ENCODE data around the gene THAP7. TPM values are rescaled to one million over a fixed set of nuclear protein-coding genes. Genes with fewer than 3 reads are reported as not detected.

The THAP7 gene
- total RNA-seq, 1 donor from 2014 or later = 31.5 TPM

- Mint-ChIP-seq H3K4me3 (no peak overlapping the region), H3K27ac (no peak overlapping the region)
Measured at GRCh38 chr22:21025763-21026755, 24.1 kb upstream of the THAP7 start.

GRCh38 chr22:21025266-21025665 lies 23.3 kb upstream of the THAP7 start:
- Mint-ChIP-seq H3K4me3 (no peak overlapping the region), H3K27me3 (peaks cover under 1% of the 10 kb centered on the region), H3K36me3 (ENCODE audit: low read depth) (no peaks in the 10 kb centered on the region), H3K9me3 (no peaks in the 10 kb centered on the region), H3K27ac (peak overlapping the region; percentile 8), H3K4me1 (peaks cover 8% of the 10 kb centered on the region)
- peak; percentile 77 for DNase-seq
- intact Hi-C loops (cut with micrococcal nuclease) = no loop called here

More at GRCh38 chr22:21025763-21026755, 24.1 kb upstream of the THAP7 start:
- intact Hi-C loops (cut with micrococcal nuclease) = no loop called here
- no peak for DNase-seq
- no peaks in the 10 kb centered on the region for H3K9me3 Mint-ChIP-seq
- H3K36me3 Mint-ChIP-seq (ENCODE audit: low read depth) = no peaks in the 10 kb centered on the region
- H3K4me1 Mint-ChIP-seq = peaks cover 8% of the 10 kb centered on the region
- peaks cover 5% of the 10 kb centered on the region for H3K27me3 Mint-ChIP-seq

GRCh38 chr22:21022955-21023614 lies 21.2 kb upstream of the THAP7 start:
- Mint-ChIP-seq H3K4me1 (peaks cover 8% of the 10 kb centered on the region), H3K9me3 (no peaks in the 10 kb centered on the region), H3K27ac (no peak overlapping the region), H3K27me3 (peaks cover 2% of the 10 kb centered on the region), H3K36me3 (ENCODE audit: low read depth) (no peaks in the 10 kb centered on the region), H3K4me3 (no peak overlapping the region)
- no peak for DNase-seq
- intact Hi-C loops (cut with micrococcal nuclease) = no loop called here

GRCh38 chr22:21022507-21022906 lies 20.6 kb upstream of the THAP7 start:
- Mint-ChIP-seq H3K4me1 (peaks cover 8% of the 10 kb centered on the region), H3K27ac (no peak overlapping the region), H3K27me3 (peaks cover 2% of the 10 kb centered on the region), H3K4me3 (no peak overlapping the region), H3K9me3 (no peaks in the 10 kb centered on the region), H3K36me3 (ENCODE audit: low read depth) (no peaks in the 10 kb centered on the region)
- intact Hi-C loops (cut with micrococcal nuclease) = no loop called here
- DNase-seq = no peak

GRCh38 chr22:21020802-21021429 lies 19.0 kb upstream of the THAP7 start:
- peaks cover 2% of the 10 kb centered on the region for H3K27me3 Mint-ChIP-seq
- H3K36me3 Mint-ChIP-seq (ENCODE audit: low read depth) = no peaks in the 10 kb centered on the region
- no peak overlapping the region for H3K4me3 Mint-ChIP-seq
- no peak overlapping the region for H3K27ac Mint-ChIP-seq
- peak; percentile 72 for DNase-seq
- intact Hi-C loops (cut with micrococcal nuclease) = no loop called here
- peaks cover 8% of the 10 kb centered on the region for H3K4me1 Mint-ChIP-seq
- H3K9me3 Mint-ChIP-seq = no peaks in the 10 kb centered on the region

GRCh38 chr22:21018314-21018713 lies 16.4 kb upstream of the THAP7 start:
- H3K27me3 Mint-ChIP-seq = peaks cover 9% of the 10 kb centered on the region
- DNase-seq = no peak
- no peaks in the 10 kb centered on the region for H3K9me3 Mint-ChIP-seq
- no peaks in the 10 kb centered on the region for H3K36me3 Mint-ChIP-seq (ENCODE audit: low read depth)
- H3K4me3 Mint-ChIP-seq = no peak overlapping the region
- H3K27ac Mint-ChIP-seq = no peak overlapping the region
- intact Hi-C loops (cut with micrococcal nuclease) = no loop called here
- H3K4me1 Mint-ChIP-seq = peaks cover 13% of the 10 kb centered on the region

GRCh38 chr22:21016644-21017420 lies 14.9 kb upstream of the THAP7 start:
- Mint-ChIP-seq H3K9me3 (no peaks in the 10 kb centered on the region), H3K27me3 (peaks cover 9% of the 10 kb centered on the region), H3K27ac (no peak overlapping the region), H3K4me3 (no peak overlapping the region), H3K36me3 (ENCODE audit: low read depth) (no peaks in the 10 kb centered on the region), H3K4me1 (peaks cover 13% of the 10 kb centered on the region)
- intact Hi-C loops (cut with micrococcal nuclease) = no loop called here
- DNase-seq = no peak

GRCh38 chr22:21015466-21016006 lies 13.6 kb upstream of the THAP7 start:
- intact Hi-C loops (cut with micrococcal nuclease) = no loop called here
- Mint-ChIP-seq H3K4me1 (peaks cover 13% of the 10 kb centered on the region), H3K4me3 (no peak overlapping the region), H3K9me3 (no peaks in the 10 kb centered on the region), H3K27ac (no peak overlapping the region), H3K27me3 (peaks cover 11% of the 10 kb centered on the region), H3K36me3 (ENCODE audit: low read depth) (no peaks in the 10 kb centered on the region)
- no peak for DNase-seq

GRCh38 chr22:21014726-21015465 lies 13.0 kb upstream of the THAP7 start, which contains the start of gene P2RX6:
P2RX6 (plus strand) TSS chr22:21015165; CDS start chr22:21015175, 10 bp downstream.
- no peak for DNase-seq
- Mint-ChIP-seq H3K27me3 (peaks cover 9% of the 10 kb centered on the region), H3K4me1 (peaks cover 13% of the 10 kb centered on the region), H3K27ac (peak within 1 kb of the TSS; percentile 23), H3K9me3 (no peaks in the 10 kb centered on the region), H3K4me3 (peak within 1 kb of the TSS; percentile 78), H3K36me3 (ENCODE audit: low read depth) (no peaks in the 10 kb centered on the region)
- intact Hi-C loops (cut with micrococcal nuclease) = loop anchor here (1.0 kb wide), 1 partner anchor 13 kb away; the partner anchor contains the start of gene THAP7

- H3K4me3 Mint-ChIP-seq = peak overlapping the region; percentile 78
- peak; percentile 95 for DNase-seq
- H3K4me1 Mint-ChIP-seq = peaks cover 13% of the 10 kb centered on the region
- H3K27ac Mint-ChIP-seq = peak overlapping the region; percentile 23
- H3K36me3 Mint-ChIP-seq (ENCODE audit: low read depth) = no peaks in the 10 kb centered on the region
- peaks cover 9% of the 10 kb centered on the region for H3K27me3 Mint-ChIP-seq
- intact Hi-C loops (cut with micrococcal nuclease) = loop anchor here (1.0 kb wide), 1 partner anchor 12 kb away; the partner anchor contains the start of gene THAP7
- no peaks in the 10 kb centered on the region for H3K9me3 Mint-ChIP-seq
Measured at GRCh38 chr22:21014202-21014725, 12.3 kb upstream of the THAP7 start.

GRCh38 chr22:21013657-21014201 lies 11.8 kb upstream of the THAP7 start:
- H3K36me3 Mint-ChIP-seq (ENCODE audit: low read depth) = no peaks in the 10 kb centered on the region
- no peaks in the 10 kb centered on the region for H3K9me3 Mint-ChIP-seq
- peak overlapping the region; percentile 78 for H3K4me3 Mint-ChIP-seq
- DNase-seq = no peak
- H3K4me1 Mint-ChIP-seq = peaks cover 13% of the 10 kb centered on the region
- H3K27ac Mint-ChIP-seq = peak overlapping the region; percentile 23
- intact Hi-C loops (cut with micrococcal nuclease) = loop anchor here (1.0 kb wide), 1 partner anchor 11 kb away; the partner anchor contains the start of gene THAP7
- peaks cover 9% of the 10 kb centered on the region for H3K27me3 Mint-ChIP-seq
